CD1c-positive myeloid dendritic cell (primary cell): ENCODE results near the gene RPS6KA4.
A peak's percentile ranks its signal among the peaks of the same experiment; 100 is the strongest.

Experiments used
- DNase-seq: peaks from one replicate; pipeline ENCODE4 v3.0.0-alpha.2; 2016; ENCODE audit errors: extremely low spot score

The RPS6KA4 gene

DNA sequence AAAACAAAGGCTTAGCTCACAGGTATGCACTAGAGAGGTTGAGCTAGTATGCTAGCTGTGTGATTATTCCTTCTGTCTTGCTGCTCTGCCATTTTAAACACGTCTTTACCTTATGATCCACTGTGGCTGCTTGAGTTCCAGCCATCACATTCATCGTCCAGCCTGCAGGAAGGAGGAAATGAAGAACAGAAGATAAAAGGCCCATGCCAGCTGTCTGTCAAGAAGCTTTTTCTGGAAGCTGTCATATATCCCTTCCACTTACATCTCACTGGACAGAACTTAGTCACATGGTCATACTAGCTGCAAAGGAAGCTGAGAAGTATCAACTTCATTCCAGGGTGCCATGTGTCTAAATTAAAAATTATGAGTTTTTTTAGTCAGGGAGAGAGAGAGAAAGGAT lies 31.6 kb upstream of the RPS6KA4 start:
- no peak for DNase-seq

DNA sequence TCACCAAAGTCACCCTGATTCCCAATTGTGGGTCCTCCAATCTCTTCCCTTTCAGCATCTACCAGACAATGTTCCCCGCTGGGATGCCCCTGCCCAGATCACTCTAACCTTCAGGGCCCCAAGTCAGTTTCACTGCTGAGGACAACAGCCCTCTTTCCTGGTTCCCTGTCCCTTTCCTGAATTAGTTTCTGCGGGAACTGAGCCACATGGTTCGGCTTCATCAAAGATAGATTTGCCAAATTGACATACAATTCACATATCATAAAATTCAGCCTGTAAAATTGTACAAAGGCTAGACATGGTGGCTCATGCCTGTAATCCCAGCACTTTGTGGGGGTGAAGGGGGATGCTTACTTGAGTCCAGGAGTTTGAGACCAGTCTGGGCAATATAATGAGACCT lies 31.0 kb upstream of the RPS6KA4 start:
- no peak for DNase-seq

DNA sequence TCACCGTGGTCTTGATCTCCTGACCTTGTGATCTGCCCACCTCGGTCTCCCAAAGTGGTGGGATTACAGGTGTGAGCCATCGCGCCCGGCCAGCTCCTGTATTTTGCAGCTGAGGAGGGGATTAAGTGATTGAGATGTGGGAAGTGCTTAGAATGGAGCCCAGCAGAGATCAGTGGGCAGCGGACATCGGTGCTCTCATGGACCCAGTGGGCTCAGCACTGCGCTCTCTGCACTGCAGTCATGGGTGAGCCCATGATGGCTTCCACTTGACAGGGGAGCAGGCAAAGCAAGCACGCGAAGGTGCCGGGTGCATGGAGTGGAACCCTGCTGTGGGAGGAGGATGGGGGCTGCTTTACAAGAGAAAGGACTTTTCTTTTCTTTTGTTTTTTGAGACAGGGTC lies 28.1 kb upstream of the RPS6KA4 start:
- DNase-seq: no peak

GRCh38 chr11:64331569-64332371 lies 27.2 kb upstream of the RPS6KA4 start:
- peak; percentile 94 for DNase-seq

- no peak for DNase-seq
These were observed 25.4 kb upstream of the RPS6KA4 start for GRCh38 chr11:64333556-64333955.

DNA sequence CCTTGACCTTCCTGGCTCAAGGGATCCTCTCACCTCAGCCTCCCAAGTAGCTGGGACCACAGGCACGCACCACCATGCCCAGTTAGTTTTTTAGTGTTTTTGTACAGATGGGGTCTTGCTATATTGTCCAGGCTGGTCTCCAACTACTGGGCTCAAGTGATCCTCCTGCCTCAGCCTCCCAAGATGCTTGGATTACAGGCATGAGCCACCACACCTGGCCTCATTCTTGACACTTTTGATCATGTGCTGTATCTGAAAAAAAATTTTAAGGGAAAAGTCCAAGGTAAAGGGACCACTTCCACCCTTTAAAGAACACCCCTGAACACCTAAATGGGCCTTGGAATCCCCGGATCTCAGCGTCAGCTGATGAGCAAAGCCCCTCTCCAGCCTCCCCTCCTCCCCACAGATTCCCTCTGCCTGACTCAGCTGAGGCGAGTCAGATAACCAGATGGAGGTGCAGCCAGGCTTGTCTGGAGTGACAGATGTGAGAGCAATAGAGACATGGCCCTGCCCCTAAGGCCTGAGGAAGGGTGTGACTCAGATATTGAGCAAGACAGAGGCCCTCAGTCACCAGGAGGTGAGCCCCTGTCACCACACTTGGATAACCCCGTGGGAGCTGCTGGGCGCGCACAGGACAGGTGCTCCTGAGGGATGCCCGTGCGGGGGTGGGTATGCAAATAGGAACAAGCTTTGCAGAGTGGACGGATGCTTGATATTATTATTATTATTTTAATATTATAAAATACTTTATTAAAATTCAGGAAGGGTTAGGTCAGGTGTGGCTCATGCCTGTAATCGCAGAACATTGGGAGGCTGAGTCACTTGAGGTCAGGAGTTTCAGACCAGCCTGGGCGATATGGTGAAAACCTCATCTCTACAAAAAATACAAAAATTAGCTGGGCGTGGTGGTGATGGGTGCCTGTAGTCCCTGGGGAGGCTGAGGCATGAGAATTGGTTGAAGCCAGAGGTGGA lies 23.9 kb upstream of the RPS6KA4 start:
- DNase-seq: peak; percentile 75

GRCh38 chr11:64337538-64338249 lies 21.3 kb upstream of the RPS6KA4 start:
- DNase-seq: no peak

DNA sequence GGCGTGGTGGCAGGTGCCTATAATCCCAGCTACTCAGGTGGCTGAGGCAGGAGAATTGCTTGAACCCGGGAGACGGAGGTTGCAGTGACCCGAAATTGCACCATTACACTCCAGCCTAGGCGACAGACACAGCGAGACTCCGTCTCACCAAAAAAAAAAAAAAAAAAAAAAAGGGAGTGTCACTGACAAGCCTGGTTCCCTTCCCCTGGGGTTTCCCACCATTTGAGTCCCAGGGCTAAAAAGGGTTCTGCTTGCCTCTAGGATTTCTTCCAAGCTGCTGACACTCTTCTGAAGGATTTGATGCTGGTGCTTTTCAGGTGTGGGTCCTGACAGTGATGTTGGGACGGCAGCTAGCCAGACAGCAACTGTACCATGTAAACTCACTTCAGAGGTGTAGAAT lies 20.2 kb upstream of the RPS6KA4 start:
- DNase-seq: no peak

- no peak for DNase-seq
These were observed 19.7 kb upstream of the RPS6KA4 start for GRCh38 chr11:64339286-64339685.

- peak; percentile 80 for DNase-seq
These were observed 19.1 kb upstream of the RPS6KA4 start, which contains the start of gene CCDC88B for GRCh38 chr11:64339754-64340408. TSS of gene CCDC88B (plus strand) at chr11:64340204. CDS start at chr11:64340267, 63 bp downstream.

- DNase-seq: peak; percentile 63
These were observed 18.2 kb upstream of the RPS6KA4 start for GRCh38 chr11:64340671-64341335.

GRCh38 chr11:64341429-64341828 lies 17.5 kb upstream of the RPS6KA4 start:
- no peak for DNase-seq

DNA sequence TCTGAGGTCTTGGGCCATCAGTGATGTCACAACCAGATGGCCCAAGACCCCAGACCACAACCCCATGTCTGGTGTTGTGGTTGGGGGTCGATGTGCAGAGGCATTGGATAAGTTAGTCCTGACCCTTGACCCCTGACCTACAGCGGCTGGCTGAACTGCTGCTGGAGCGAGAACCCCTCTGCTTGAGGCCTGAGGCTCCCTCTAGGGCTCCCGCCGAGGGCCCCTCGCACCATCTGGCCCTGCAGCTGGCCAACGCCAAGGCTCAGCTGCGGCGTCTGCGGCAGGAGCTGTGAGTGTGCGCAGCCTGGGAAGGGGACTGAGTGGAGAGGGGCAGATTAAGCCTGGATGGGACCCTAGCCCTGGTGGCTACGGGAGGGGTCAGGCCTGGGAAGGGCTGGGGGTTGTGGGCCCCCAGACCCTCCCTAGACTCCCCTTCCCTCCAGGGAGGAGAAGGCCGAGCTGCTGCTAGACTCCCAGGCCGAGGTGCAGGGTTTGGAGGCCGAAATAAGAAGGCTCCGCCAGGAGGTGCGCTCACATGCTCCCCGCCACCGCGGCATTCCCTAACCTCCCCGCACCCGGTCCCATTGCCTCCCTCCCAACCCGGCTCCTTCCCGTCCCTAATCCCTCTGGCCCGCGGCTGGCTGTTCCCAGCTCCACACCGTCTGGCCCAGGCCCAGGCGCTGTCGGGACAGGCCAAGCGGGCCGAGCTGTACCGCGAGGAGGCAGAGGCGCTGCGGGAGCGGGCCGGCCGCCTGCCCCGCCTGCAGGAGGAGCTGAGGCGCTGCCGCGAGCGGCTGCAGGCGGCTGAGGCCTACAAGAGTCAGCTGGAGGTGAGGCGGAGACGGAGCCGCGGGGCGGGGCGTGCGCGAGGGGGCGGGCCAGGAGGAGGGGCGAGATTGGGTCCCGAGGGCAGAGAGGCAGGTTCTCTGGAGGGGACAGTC lies 16.8 kb upstream of the RPS6KA4 start:
- DNase-seq: peak; percentile 91

GRCh38 chr11:64342869-64343745 lies 15.9 kb upstream of the RPS6KA4 start:
- DNase-seq: no peak

GRCh38 chr11:64343767-64344559 lies 15.0 kb upstream of the RPS6KA4 start:
- no peak for DNase-seq

DNA sequence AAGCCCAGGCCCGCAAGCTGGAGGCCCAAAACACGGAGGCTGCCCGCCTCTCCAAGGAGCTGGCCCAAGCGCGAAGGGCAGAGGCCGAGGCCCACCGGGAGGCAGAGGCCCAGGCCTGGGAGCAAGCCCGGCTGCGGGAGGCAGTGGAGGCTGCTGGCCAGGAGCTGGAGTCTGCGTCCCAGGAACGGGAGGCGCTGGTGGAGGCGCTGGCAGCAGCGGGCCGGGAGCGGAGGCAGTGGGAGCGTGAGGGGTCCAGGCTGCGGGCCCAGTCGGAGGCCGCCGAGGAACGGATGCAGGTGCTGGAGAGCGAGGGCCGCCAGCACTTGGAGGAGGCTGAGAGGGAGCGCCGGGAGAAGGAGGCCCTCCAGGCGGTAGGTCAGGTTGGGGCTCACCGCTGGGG lies 14.2 kb upstream of the RPS6KA4 start:
- no peak for DNase-seq

DNA sequence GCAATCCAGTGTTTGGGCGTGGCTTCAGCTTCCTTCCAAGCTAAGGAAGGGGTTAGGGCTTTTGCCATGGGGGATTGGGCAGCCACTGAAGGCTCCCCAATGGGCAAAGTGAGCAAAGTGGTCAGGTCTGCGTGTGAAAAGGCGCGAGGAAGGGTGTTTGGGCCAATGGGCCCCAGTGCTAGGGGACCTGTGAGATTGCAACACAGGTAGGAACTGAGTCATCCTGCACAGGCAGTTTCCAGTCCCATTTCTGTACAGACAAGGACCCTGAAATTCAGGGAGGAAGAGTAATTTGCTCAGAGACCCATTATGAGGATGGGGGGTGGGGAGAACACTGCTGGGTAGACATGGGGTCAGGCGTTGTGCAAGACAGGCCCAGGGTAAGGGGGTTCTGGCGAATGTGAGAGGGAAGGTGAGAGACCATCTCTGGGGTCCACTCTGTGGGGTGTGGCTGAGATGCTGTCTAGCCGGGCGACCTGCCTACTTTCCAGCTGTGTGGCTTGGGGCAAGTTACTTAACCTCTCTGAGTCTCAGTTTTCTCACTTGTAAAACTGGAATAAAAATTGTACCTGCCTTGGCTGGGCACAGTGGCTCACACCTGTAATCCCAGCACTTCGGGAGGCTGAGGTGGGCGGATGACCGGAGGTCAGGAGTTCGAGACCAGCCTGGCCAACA lies 11.6 kb upstream of the RPS6KA4 start:
- no peak for DNase-seq
